ENCODE results near the gene IFRD2.
"Not testable (repeated sequence)": the region's sequence is repeated elsewhere in the genome, so short reads cannot be mapped to it uniquely, and the experiment has no call there.

GRCh38 chr3:50312041-50312440 lies 19.8 kb upstream of the IFRD2 start:
- TF ChIP-seq, protein P1, sequence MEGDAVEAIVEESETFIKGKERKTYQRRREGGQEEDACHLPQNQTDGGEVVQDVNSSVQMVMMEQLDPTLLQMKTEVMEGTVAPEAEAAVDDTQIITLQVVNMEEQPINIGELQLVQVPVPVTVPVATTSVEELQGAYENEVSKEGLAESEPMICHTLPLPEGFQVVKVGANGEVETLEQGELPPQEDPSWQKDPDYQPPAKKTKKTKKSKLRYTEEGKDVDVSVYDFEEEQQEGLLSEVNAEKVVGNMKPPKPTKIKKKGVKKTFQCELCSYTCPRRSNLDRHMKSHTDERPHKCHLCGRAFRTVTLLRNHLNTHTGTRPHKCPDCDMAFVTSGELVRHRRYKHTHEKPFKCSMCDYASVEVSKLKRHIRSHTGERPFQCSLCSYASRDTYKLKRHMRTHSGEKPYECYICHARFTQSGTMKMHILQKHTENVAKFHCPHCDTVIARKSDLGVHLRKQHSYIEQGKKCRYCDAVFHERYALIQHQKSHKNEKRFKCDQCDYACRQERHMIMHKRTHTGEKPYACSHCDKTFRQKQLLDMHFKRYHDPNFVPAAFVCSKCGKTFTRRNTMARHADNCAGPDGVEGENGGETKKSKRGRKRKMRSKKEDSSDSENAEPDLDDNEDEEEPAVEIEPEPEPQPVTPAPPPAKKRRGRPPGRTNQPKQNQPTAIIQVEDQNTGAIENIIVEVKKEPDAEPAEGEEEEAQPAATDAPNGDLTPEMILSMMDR (IDR thresholded peaks at IDR 0.05), result not testable (repeated sequence)
- not testable (repeated sequence) for TF ChIP-seq POLR2AphosphoS5 (IDR thresholded peaks at IDR 0.05)
